ENCODE results near the gene MAB21L2.

Gene MAB21L2

GRCh38 chr4:150619042-150619441, 37.1 kb downstream of the MAB21L2 start:
- DNase-seq (ENCODE audit: low read depth, low spot score), result no peak

- DNase-seq (ENCODE audit: low read depth, low spot score), result no peak
Observed at GRCh38 chr4:150624055-150624454, 42.1 kb downstream of the MAB21L2 start.

GRCh38 chr4:150625033-150625432, 43.1 kb downstream of the MAB21L2 start:
- DNase-seq (ENCODE audit: low read depth, low spot score), result no peak

GRCh38 chr4:150628073-150628472, 46.1 kb downstream of the MAB21L2 start:
- no peak for DNase-seq (ENCODE audit: low read depth, low spot score)

GRCh38 chr4:150632639-150633038, 50.7 kb downstream of the MAB21L2 start:
- DNase-seq (ENCODE audit: low read depth, low spot score), result no peak

Data from brain pericyte (primary cell).